ENCODE results near the gene GABRG3. TPM values are rescaled to one million over a fixed set of nuclear protein-coding genes. Genes with fewer than 3 reads are reported as not detected.

GABRG3 gene
- polyA plus RNA-seq, 1 donor (not counting 4 experiments of a cell fraction or from before 2014, with no cell fraction given), result not detected

DNA sequence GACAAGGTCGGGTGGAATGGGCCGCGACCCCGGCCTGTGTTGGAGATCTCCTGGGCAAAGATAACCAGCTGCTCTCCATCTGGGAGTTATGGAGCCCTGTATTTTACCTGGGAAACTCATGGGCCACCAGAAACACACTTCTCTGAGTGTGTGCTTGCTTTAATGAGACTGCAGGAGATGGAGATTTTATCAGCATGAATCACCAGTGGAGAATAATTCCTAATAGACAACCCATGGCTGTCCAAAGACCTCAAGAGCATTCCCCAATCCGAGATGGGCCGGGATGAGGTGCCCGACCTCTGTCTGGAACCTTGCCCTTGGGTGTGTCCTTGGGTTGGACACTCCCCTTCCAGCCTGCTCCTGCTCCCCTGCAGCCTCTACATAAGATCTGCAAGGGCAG is 389.3 kb downstream of the GABRG3 start:
- H3K36me3 ChIP-seq (ENCODE audit: control insufficient read depth in 2 of 2, extremely low read depth in 1 of 2, insufficient read depth in 2 of 2, low read length in 2 of 2), result no peaks in the 10 kb centered on the region
- DNase-seq (ENCODE audit: low read depth, low spot score) (no peak), FAIRE-seq (no peak)
- no peaks in the 10 kb centered on the region for H3K9me1 ChIP-seq (ENCODE audit: control insufficient read depth, extremely low read depth, insufficient read depth, low read length)
- H3K4me2 ChIP-seq (ENCODE audit: control insufficient read depth, extremely low read depth, insufficient read depth, low read depth, low read length), result no peak overlapping the region
- no peak overlapping the region for H2AFZ ChIP-seq (ENCODE audit: control insufficient read depth, low read length)
- dilution Hi-C loops (cut with MboI; ENCODE audit: extremely low pct_ligation_motif_present, low sequenced_read_pairs), result no loop called here
- no peak overlapping the region for H3K4me3 ChIP-seq (ENCODE audit: control insufficient read depth in 2 of 3, extremely low read depth in 1 of 3, insufficient read depth in 2 of 3, low read depth in 1 of 3, low read length in 3 of 3)
- no peak overlapping the region for H3K9ac ChIP-seq (ENCODE audit: control insufficient read depth, extremely low read depth, insufficient read depth, low read length)
- TF ChIP-seq, protein P1, sequence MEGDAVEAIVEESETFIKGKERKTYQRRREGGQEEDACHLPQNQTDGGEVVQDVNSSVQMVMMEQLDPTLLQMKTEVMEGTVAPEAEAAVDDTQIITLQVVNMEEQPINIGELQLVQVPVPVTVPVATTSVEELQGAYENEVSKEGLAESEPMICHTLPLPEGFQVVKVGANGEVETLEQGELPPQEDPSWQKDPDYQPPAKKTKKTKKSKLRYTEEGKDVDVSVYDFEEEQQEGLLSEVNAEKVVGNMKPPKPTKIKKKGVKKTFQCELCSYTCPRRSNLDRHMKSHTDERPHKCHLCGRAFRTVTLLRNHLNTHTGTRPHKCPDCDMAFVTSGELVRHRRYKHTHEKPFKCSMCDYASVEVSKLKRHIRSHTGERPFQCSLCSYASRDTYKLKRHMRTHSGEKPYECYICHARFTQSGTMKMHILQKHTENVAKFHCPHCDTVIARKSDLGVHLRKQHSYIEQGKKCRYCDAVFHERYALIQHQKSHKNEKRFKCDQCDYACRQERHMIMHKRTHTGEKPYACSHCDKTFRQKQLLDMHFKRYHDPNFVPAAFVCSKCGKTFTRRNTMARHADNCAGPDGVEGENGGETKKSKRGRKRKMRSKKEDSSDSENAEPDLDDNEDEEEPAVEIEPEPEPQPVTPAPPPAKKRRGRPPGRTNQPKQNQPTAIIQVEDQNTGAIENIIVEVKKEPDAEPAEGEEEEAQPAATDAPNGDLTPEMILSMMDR (optimal IDR thresholded peaks at IDR 0.05 in 1 of 3, IDR thresholded peaks at IDR 0.05 in 1 of 3, conservative IDR thresholded peaks at IDR 0.05 in 1 of 3; ENCODE audit: extremely low read depth in 1 of 3, insufficient read depth in 2 of 3, low read length in 3 of 3), result no peak
- TF ChIP-seq EZH2 (IDR thresholded peaks at IDR 0.05; ENCODE audit: low read length), result no peak
- H3K27ac ChIP-seq (ENCODE audit: control insufficient read depth, insufficient read depth, low read length), result no peak overlapping the region
- H3K27me3 ChIP-seq (ENCODE audit: control insufficient read depth, extremely low read depth, insufficient read depth, low read length), result no peaks in the 10 kb centered on the region
- H3K4me1 ChIP-seq (ENCODE audit: control insufficient read depth, extremely low read depth, insufficient read depth, low read length), result no peaks in the 10 kb centered on the region
- no peaks in the 10 kb centered on the region for H3K9me3 ChIP-seq (ENCODE audit: control insufficient read depth, low read depth, low read length)
- no peaks in the 10 kb centered on the region for H3K79me2 ChIP-seq (ENCODE audit: control insufficient read depth, insufficient read depth, low read length)
- H4K20me1 ChIP-seq (ENCODE audit: control insufficient read depth, extremely low read depth, insufficient read depth, low read length), result no peaks in the 10 kb centered on the region

DNA sequence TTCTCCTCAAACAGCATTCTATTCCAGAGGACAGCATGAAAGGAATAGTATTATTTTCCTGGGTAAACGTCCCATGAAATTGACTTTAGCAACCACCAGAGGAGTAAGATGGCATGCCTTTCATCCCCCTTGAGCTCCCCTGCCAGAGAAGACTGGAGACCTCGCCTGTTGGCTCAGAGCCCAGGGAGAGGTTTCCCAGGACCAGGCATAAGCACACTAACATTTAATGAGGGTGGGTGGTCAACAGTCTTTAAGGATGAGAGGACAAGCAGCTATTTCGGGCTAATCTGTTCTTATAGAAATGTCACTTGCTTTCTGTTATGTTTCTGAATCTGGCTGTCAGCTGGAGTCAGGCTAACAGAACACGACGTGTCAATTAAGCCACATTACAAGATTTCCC is 390.5 kb downstream of the GABRG3 start:
- DNase-seq (ENCODE audit: low read depth, low spot score) (no peak), FAIRE-seq (no peak)
- dilution Hi-C loops (cut with MboI; ENCODE audit: extremely low pct_ligation_motif_present, low sequenced_read_pairs), result no loop called here
- H3K36me3 ChIP-seq (ENCODE audit: control insufficient read depth in 2 of 2, extremely low read depth in 1 of 2, insufficient read depth in 2 of 2, low read length in 2 of 2), result no peaks in the 10 kb centered on the region
- H3K27me3 ChIP-seq (ENCODE audit: control insufficient read depth, extremely low read depth, insufficient read depth, low read length), result no peaks in the 10 kb centered on the region
- no peak overlapping the region for H3K9ac ChIP-seq (ENCODE audit: control insufficient read depth, extremely low read depth, insufficient read depth, low read length)
- H4K20me1 ChIP-seq (ENCODE audit: control insufficient read depth, extremely low read depth, insufficient read depth, low read length), result no peaks in the 10 kb centered on the region
- no peak overlapping the region for H2AFZ ChIP-seq (ENCODE audit: control insufficient read depth, low read length)
- H3K79me2 ChIP-seq (ENCODE audit: control insufficient read depth, insufficient read depth, low read length), result no peaks in the 10 kb centered on the region
- H3K27ac ChIP-seq (ENCODE audit: control insufficient read depth, insufficient read depth, low read length), result no peak overlapping the region
- no peak overlapping the region for H3K4me3 ChIP-seq (ENCODE audit: control insufficient read depth in 2 of 3, extremely low read depth in 1 of 3, insufficient read depth in 2 of 3, low read depth in 1 of 3, low read length in 3 of 3)
- H3K9me3 ChIP-seq (ENCODE audit: control insufficient read depth, low read depth, low read length), result no peaks in the 10 kb centered on the region
- H3K4me1 ChIP-seq (ENCODE audit: control insufficient read depth, extremely low read depth, insufficient read depth, low read length), result no peaks in the 10 kb centered on the region
- TF ChIP-seq, protein P1 (optimal IDR thresholded peaks at IDR 0.05 in 1 of 3, IDR thresholded peaks at IDR 0.05 in 1 of 3, conservative IDR thresholded peaks at IDR 0.05 in 1 of 3; ENCODE audit: extremely low read depth in 1 of 3, insufficient read depth in 2 of 3, low read length in 3 of 3), result no peak
- TF ChIP-seq EZH2 (IDR thresholded peaks at IDR 0.05; ENCODE audit: low read length), result no peak
- no peaks in the 10 kb centered on the region for H3K9me1 ChIP-seq (ENCODE audit: control insufficient read depth, extremely low read depth, insufficient read depth, low read length)
- H3K4me2 ChIP-seq (ENCODE audit: control insufficient read depth, extremely low read depth, insufficient read depth, low read depth, low read length), result no peak overlapping the region
